ENCODE measurements around the gene ATP5PD. TPM values are rescaled to one million over a fixed set of nuclear protein-coding genes. Genes with fewer than 3 reads are reported as not detected.
A peak's percentile ranks its signal among the peaks of the same experiment; 100 is the strongest.

ATP5PD gene
- total and polyA plus RNA-seq, 2 of the 13 experiments (the other 11 are each of a cell fraction or from before 2014, with no cell fraction given): 158 to 428 TPM

DNA sequence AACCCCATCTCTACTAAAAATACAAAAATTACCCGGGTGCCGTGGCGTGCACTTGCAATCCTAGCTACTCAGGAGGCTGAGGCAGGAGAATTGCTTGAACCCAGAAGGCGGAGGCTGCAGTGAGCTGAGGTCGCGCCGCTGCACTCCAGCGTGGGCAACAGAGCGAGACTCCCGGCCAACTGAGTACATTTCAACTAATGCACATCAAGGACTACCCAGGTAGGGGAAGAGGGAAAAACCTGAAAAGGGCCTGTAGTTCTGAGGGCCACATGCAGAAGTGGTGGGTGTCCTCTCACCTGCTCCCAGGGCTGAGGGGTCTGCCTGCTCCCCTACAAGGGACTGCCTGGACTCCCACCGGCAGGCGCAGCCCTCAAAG lies 40.4 kb upstream of the ATP5PD start (continued):
- TF ChIP-seq CENPT (CRISPR knock-in tag; IDR thresholded peaks at IDR 0.05; ENCODE audit: low read depth) (no peak), HNF4A (CRISPR knock-in tag; IDR thresholded peaks at IDR 0.05) (no peak), CEBPB (IDR thresholded peaks at IDR 0.05; ENCODE audit: borderline replicate concordance, low read depth, low read length) (no peak), SOX6 (IDR thresholded peaks at IDR 0.05) (no peak), SOX6 (CRISPR knock-in tag; IDR thresholded peaks at IDR 0.05) (0 out of 2 replicates have a peak, but pooled peaks have one; percentile 0), RAD21 (CRISPR knock-in tag; IDR thresholded peaks at IDR 0.05) (no peak; the same call in 1 of the 2 replicates), HNF4G (IDR thresholded peaks at IDR 0.05; ENCODE audit: borderline replicate concordance, low read depth, low read length) (no peak), HNF4G (CRISPR knock-in tag; IDR thresholded peaks at IDR 0.05; ENCODE audit: borderline replicate concordance, low read depth) (no peak), ZNF547 (CRISPR knock-in tag; IDR thresholded peaks at IDR 0.05) (0 out of 2 replicates have a peak, but pooled peaks have one; percentile 22), SP4 (CRISPR knock-in tag; IDR thresholded peaks at IDR 0.05) (no peak), ZNF703 (CRISPR knock-in tag; IDR thresholded peaks at IDR 0.05; ENCODE audit: borderline replicate concordance) (0 out of 2 replicates have a peak, but pooled peaks have one; percentile 6), MED13 (CRISPR knock-in tag; IDR thresholded peaks at IDR 0.05) (no peak), MIXL1 (CRISPR knock-in tag; IDR thresholded peaks at IDR 0.05) (no peak), TCF12 (IDR thresholded peaks at IDR 0.05) (no peak), TCF12 (CRISPR knock-in tag; IDR thresholded peaks at IDR 0.05) (no peak)
- TF ChIP-seq, protein P1, sequence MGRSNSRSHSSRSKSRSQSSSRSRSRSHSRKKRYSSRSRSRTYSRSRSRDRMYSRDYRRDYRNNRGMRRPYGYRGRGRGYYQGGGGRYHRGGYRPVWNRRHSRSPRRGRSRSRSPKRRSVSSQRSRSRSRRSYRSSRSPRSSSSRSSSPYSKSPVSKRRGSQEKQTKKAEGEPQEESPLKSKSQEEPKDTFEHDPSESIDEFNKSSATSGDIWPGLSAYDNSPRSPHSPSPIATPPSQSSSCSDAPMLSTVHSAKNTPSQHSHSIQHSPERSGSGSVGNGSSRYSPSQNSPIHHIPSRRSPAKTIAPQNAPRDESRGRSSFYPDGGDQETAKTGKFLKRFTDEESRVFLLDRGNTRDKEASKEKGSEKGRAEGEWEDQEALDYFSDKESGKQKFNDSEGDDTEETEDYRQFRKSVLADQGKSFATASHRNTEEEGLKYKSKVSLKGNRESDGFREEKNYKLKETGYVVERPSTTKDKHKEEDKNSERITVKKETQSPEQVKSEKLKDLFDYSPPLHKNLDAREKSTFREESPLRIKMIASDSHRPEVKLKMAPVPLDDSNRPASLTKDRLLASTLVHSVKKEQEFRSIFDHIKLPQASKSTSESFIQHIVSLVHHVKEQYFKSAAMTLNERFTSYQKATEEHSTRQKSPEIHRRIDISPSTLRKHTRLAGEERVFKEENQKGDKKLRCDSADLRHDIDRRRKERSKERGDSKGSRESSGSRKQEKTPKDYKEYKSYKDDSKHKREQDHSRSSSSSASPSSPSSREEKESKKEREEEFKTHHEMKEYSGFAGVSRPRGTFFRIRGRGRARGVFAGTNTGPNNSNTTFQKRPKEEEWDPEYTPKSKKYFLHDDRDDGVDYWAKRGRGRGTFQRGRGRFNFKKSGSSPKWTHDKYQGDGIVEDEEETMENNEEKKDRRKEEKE (IDR thresholded peaks at IDR 0.05): no peak
- TF ChIP-seq, protein P2, sequence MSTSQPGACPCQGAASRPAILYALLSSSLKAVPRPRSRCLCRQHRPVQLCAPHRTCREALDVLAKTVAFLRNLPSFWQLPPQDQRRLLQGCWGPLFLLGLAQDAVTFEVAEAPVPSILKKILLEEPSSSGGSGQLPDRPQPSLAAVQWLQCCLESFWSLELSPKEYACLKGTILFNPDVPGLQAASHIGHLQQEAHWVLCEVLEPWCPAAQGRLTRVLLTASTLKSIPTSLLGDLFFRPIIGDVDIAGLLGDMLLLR (CRISPR knock-in tag; IDR thresholded peaks at IDR 0.05): 0 out of 2 replicates have a peak, but pooled peaks have one; percentile 0
- TF ChIP-seq, protein P3, sequence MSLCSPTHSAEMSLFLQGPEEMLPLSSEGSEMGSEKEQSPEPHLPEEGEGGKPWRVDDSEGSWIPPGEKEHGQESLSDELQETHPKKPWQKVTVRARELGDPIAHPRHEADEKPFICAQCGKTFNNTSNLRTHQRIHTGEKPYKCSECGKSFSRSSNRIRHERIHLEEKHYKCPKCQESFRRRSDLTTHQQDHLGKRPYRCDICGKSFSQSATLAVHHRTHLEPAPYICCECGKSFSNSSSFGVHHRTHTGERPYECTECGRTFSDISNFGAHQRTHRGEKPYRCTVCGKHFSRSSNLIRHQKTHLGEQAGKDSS (CRISPR knock-in tag; IDR thresholded peaks at IDR 0.05; ENCODE audit: borderline replicate concordance, low read depth): peak; percentile 12; the same call in 1 of the 2 replicates
- TF ChIP-seq, protein P4, sequence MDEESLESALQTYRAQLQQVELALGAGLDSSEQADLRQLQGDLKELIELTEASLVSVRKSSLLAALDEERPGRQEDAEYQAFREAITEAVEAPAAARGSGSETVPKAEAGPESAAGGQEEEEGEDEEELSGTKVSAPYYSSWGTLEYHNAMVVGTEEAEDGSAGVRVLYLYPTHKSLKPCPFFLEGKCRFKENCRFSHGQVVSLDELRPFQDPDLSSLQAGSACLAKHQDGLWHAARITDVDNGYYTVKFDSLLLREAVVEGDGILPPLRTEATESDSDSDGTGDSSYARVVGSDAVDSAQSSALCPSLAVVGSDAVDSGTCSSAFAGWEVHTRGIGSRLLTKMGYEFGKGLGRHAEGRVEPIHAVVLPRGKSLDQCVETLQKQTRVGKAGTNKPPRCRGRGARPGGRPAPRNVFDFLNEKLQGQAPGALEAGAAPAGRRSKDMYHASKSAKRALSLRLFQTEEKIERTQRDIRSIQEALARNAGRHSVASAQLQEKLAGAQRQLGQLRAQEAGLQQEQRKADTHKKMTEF (CRISPR knock-in tag; IDR thresholded peaks at IDR 0.05): peak; percentile 30; the same call in 1 of the 2 replicates
- TF ChIP-seq, protein P5, sequence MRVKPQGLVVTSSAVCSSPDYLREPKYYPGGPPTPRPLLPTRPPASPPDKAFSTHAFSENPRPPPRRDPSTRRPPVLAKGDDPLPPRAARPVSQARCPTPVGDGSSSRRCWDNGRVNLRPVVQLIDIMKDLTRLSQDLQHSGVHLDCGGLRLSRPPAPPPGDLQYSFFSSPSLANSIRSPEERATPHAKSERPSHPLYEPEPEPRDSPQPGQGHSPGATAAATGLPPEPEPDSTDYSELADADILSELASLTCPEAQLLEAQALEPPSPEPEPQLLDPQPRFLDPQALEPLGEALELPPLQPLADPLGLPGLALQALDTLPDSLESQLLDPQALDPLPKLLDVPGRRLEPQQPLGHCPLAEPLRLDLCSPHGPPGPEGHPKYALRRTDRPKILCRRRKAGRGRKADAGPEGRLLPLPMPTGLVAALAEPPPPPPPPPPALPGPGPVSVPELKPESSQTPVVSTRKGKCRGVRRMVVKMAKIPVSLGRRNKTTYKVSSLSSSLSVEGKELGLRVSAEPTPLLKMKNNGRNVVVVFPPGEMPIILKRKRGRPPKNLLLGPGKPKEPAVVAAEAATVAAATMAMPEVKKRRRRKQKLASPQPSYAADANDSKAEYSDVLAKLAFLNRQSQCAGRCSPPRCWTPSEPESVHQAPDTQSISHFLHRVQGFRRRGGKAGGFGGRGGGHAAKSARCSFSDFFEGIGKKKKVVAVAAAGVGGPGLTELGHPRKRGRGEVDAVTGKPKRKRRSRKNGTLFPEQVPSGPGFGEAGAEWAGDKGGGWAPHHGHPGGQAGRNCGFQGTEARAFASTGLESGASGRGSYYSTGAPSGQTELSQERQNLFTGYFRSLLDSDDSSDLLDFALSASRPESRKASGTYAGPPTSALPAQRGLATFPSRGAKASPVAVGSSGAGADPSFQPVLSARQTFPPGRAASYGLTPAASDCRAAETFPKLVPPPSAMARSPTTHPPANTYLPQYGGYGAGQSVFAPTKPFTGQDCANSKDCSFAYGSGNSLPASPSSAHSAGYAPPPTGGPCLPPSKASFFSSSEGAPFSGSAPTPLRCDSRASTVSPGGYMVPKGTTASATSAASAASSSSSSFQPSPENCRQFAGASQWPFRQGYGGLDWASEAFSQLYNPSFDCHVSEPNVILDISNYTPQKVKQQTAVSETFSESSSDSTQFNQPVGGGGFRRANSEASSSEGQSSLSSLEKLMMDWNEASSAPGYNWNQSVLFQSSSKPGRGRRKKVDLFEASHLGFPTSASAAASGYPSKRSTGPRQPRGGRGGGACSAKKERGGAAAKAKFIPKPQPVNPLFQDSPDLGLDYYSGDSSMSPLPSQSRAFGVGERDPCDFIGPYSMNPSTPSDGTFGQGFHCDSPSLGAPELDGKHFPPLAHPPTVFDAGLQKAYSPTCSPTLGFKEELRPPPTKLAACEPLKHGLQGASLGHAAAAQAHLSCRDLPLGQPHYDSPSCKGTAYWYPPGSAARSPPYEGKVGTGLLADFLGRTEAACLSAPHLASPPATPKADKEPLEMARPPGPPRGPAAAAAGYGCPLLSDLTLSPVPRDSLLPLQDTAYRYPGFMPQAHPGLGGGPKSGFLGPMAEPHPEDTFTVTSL (CRISPR knock-in tag; IDR thresholded peaks at IDR 0.05; ENCODE audit: borderline replicate concordance): 0 out of 2 replicates have a peak, but pooled peaks have one; percentile 4
